HG03025 (cell line): ENCODE data around the gene ZSCAN9.

Experiments
- ATAC-seq: cut with Tn5 transposase; IDR thresholded peaks from one replicate; pipeline ENCODE4 v1.9.1; 2021; ENCODE audit warnings: mild to moderate bottlenecking, moderate library complexity; ENCODE audit not compliant: unreplicated experiment, low FRiP score

Gene ZSCAN9

DNA sequence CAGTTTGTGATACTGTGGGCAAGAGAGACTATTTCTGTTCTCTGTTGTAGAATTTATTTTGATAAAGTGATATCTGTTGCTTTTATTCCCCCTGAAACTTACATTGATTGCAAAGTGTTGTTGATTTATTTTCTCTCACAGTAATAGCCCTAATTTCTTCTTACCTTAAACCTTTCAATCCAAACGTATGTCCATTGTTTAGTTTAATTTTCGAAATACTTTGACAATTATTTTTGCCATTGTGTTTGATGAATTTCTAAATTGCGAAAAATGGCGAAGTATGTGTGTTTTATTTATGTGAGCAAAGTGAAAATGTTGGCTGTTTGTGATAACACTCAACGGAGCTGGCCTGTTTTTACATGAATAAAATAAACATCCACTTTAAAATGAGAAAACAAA is 41.5 kb downstream of the ZSCAN9 start:
- ATAC-seq, result no peak

DNA sequence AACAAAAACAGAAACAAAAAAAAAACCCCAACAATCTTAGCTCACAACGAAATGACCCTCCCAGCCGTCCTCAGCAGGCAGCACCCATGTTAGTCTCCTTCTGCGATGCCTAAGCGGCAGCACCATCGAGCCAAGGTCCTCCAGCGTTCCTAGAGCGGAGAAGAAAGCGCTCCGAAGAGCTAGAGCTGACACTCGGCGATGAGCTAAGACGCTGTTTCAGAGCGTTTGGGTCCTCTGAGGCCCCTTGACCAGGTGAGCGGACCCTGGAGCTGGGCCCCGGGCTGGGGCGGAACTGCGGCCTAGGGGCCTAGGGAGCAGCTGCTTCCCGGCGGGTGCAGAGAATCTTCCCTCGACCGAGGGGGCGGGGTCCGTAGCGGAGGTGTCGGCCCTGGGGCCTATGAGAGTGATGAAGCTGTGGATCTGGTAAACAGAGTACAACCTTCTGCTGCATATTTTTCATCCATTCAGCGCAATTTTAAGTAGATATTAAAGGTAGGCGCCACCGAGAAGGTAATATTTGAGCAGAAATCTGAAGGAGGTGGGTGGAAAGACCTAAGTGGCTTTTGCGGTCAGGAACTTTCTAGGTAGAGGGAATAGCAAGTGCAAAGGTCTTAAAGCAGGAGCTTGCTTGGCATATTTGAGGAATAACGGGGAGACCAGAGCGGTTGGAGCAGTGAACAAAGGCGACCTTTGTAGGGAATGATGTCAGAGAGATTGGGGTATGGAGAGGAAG is 42.1 kb downstream of the ZSCAN9 start, which contains the start of gene ZSCAN26:
Gene ZSCAN26, plus strand, starts transcription at position 182 of the 733 bp plus-strand sequence. CDS start 4,777 bp downstream, outside the sequence.
- peak; percentile 92 for ATAC-seq

GRCh38 chr6:28267695-28268059 is 42.6 kb downstream of the ZSCAN9 start:
- no peak for ATAC-seq

DNA sequence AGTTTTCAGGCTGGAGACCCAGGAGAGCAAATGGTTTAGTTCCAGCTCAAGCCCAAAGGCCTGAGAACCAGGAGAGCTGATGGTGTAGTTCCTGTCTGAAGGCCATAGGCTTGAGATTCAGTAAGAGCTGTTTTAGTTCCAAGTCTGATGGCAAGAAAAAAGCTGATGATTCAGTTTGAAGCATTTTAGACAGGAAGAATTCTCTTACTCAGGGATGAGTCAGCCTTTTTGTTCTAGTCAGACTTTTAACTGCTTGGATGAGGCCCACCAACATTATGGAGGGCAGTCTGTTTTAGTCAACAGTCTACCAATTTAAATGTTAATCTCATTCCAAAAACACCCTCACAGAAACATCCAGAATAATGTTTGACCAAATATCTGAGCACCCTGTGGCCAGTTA is 44.4 kb downstream of the ZSCAN9 start:
- ATAC-seq, result no peak

GRCh38 chr6:28274888-28275287 is 49.8 kb downstream of the ZSCAN9 start:
- ATAC-seq, result no peak

DNA sequence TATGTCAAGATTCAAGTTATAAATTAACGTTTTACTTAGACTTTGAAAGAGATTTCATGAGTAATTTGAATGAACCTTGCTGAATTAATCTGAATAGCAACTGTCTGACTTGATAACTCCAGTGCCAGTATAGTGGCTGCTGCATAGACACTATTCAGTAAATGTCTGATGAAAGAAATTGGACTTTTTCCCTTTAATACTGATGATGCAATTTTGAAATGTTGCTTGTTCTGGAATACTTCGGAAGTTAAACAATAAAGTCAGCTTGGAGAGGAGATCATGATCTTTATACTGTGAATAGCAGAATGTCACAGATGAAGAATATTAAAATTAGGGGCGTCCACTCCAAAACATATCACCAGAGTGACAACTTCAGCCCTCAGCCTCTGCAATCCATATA is 52.7 kb downstream of the ZSCAN9 start:
- ATAC-seq, result no peak

DNA sequence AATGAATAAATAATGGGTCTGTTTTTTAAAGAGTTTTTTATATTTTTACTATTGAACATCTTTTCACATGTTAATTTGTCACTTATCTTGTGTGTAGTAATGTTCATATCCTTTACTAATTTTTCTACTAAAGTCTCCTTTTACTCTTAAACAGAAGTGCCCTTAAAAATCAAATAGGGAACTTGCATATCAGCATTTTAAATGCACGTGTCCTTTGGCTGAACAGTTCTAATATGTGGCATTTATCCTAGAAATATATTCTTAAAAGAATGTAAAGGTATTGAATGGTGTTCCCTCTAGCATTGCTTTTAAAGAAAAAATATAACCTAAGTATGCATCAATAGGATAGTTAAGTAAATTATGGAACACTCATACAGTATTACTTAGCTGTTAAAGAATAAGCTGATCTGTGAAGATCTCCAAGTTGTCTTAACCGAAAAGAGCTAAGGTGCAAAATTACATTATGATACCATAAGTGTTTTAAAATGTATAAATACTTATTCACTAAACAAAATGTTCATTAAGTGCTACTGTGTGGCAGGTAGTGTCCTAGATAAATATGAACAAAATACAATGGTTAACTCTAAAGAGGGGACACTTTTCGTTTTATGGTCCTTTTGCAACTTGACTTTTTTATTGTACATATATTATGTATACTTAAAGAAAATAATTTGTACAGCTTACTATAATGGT is 55.7 kb downstream of the ZSCAN9 start:
- ATAC-seq, result no peak

- ATAC-seq, result peak; percentile 89
Observed at GRCh38 chr6:28281288-28282064, 56.4 kb downstream of the ZSCAN9 start, which contains the start of gene PGBD1. TSS of gene PGBD1 (plus strand) at chr6:28281572. CDS start at chr6:28283814, 2,242 bp downstream.

DNA sequence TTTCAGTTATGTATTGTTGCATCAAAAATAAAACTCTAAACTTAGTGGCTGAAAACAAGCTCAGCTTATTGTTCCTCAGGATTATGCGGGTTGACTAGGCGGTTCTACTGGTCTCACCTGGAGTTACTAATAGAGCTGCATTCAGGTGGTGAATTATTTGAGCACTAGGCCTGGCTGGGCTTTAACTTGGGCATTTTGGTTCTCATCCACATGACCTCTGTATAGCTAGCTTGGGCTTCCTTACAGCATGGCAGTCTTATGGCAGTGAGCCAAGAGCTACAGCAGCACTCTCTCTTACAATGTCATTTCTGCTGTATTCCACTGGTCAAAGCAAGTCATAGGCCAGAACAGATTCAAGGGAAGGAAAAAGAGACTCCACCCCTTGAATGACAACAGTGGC is 57.9 kb downstream of the ZSCAN9 start:
- no peak for ATAC-seq
